Stimulated activated CD8-positive, alpha-beta memory T cell treated with anti-CD3 and anti-CD28 coated beads, Interleukin-12 subunit alpha, Interleukin-12 subunit beta, amount 100 ng/mL, for 24 hours (primary cell): ENCODE data around the gene PTPN13.

Experiments
- DNase-seq: peaks from one replicate; pipeline ENCODE4 v3.0.0-alpha.2; 2020; ENCODE audit errors: extremely low read depth

The PTPN13 gene

GRCh38 chr4:86587381-86588140 is 6.6 kb upstream of the PTPN13 start:
- DNase-seq, result no peak

- DNase-seq, result no peak
Observed at GRCh38 chr4:86592553-86593249, 1.4 kb upstream of the PTPN13 start.

GRCh38 chr4:86594559-86595425 is 677 bp downstream of the PTPN13 start:
- DNase-seq, result no peak

- no peak for DNase-seq
Observed at GRCh38 chr4:86595426-86595805, 1.3 kb downstream of the PTPN13 start.

- no peak for DNase-seq
Observed at GRCh38 chr4:86596807-86597206, 2.7 kb downstream of the PTPN13 start.

GRCh38 chr4:86600007-86600653 is 6.0 kb downstream of the PTPN13 start:
- no peak for DNase-seq

- no peak for DNase-seq
Observed at GRCh38 chr4:86603311-86603885, 9.3 kb downstream of the PTPN13 start.

- no peak for DNase-seq
Observed at GRCh38 chr4:86606809-86607208, 12.7 kb downstream of the PTPN13 start.

- DNase-seq, result no peak
Observed at GRCh38 chr4:86608757-86609375, 14.8 kb downstream of the PTPN13 start.

- no peak for DNase-seq
Observed at GRCh38 chr4:86611757-86612156, 17.6 kb downstream of the PTPN13 start.

GRCh38 chr4:86613734-86614133 is 19.6 kb downstream of the PTPN13 start:
- DNase-seq, result no peak

- DNase-seq, result no peak
Observed at GRCh38 chr4:86614865-86615264, 20.8 kb downstream of the PTPN13 start.

GRCh38 chr4:86615501-86615900 is 21.4 kb downstream of the PTPN13 start:
- DNase-seq, result no peak

GRCh38 chr4:86619656-86620055 is 25.5 kb downstream of the PTPN13 start:
- no peak for DNase-seq

GRCh38 chr4:86621435-86621834 is 27.3 kb downstream of the PTPN13 start:
- DNase-seq, result no peak

- DNase-seq, result no peak
Observed at GRCh38 chr4:86626066-86626465, 32.0 kb downstream of the PTPN13 start.

GRCh38 chr4:86627462-86628135 is 33.5 kb downstream of the PTPN13 start:
- DNase-seq, result no peak

- no peak for DNase-seq
Observed at GRCh38 chr4:86630629-86631028, 36.5 kb downstream of the PTPN13 start.

GRCh38 chr4:86631166-86631565 is 37.1 kb downstream of the PTPN13 start:
- no peak for DNase-seq

- no peak for DNase-seq
Observed at GRCh38 chr4:86633854-86634253, 39.7 kb downstream of the PTPN13 start.

GRCh38 chr4:86640469-86640868 is 46.4 kb downstream of the PTPN13 start:
- DNase-seq, result no peak
